Measurements from ENCODE around the gene TSHZ3.

DNA sequence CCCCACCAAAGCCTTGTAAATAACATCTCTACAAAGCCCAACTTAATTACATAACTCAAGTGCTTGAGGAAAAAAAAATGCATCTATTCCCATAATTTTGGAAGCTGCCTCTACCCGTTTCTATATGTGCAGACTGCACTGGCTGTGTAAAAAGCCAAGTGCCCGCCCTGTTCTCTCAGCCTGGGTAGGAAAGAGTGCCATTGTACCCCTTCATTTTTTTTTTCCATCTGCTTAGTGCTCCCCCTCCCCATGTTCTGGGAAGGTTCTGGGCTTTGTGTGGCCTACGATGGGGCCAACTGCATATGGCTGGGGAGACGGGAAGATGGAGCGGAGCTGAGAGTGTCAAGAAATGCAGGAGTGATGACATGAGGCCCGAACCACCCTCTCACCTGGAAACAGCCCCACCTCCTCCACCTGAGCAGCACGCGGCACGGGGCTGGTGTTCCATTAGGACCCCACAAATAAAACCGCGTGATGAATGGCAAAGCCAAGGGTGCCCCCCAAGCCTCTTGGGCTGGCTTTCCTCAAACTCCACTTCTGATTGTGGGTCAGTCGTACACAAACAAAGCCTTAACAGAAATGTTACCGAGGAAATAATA, 42.1 kb downstream of the TSHZ3 start:
- TF ChIP-seq SIN3A (IDR thresholded peaks at IDR 0.05; ENCODE audit: borderline replicate concordance, insufficient read depth, low read length), result no peak
- TF ChIP-seq, protein P1, sequence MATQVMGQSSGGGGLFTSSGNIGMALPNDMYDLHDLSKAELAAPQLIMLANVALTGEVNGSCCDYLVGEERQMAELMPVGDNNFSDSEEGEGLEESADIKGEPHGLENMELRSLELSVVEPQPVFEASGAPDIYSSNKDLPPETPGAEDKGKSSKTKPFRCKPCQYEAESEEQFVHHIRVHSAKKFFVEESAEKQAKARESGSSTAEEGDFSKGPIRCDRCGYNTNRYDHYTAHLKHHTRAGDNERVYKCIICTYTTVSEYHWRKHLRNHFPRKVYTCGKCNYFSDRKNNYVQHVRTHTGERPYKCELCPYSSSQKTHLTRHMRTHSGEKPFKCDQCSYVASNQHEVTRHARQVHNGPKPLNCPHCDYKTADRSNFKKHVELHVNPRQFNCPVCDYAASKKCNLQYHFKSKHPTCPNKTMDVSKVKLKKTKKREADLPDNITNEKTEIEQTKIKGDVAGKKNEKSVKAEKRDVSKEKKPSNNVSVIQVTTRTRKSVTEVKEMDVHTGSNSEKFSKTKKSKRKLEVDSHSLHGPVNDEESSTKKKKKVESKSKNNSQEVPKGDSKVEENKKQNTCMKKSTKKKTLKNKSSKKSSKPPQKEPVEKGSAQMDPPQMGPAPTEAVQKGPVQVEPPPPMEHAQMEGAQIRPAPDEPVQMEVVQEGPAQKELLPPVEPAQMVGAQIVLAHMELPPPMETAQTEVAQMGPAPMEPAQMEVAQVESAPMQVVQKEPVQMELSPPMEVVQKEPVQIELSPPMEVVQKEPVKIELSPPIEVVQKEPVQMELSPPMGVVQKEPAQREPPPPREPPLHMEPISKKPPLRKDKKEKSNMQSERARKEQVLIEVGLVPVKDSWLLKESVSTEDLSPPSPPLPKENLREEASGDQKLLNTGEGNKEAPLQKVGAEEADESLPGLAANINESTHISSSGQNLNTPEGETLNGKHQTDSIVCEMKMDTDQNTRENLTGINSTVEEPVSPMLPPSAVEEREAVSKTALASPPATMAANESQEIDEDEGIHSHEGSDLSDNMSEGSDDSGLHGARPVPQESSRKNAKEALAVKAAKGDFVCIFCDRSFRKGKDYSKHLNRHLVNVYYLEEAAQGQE (IDR thresholded peaks at IDR 0.05; ENCODE audit: insufficient read depth in 1 of 2, low read depth in 2 of 2, low read length in 2 of 2), result no peak
- no peak for TF ChIP-seq POLR2AphosphoS5 (IDR thresholded peaks at IDR 0.05; ENCODE audit: low read depth, low read length)

Data from PFSK-1 (cell line).